CD4-positive, alpha-beta T cell treated with Interleukin-15 for 1 hour (primary cell): Measurements from ENCODE around the gene MOB3A.

ENCODE experiments used
- DNase-seq: peaks from one replicate; pipeline ENCODE4 v3.0.0-alpha.2; 2020

The MOB3A gene

DNA sequence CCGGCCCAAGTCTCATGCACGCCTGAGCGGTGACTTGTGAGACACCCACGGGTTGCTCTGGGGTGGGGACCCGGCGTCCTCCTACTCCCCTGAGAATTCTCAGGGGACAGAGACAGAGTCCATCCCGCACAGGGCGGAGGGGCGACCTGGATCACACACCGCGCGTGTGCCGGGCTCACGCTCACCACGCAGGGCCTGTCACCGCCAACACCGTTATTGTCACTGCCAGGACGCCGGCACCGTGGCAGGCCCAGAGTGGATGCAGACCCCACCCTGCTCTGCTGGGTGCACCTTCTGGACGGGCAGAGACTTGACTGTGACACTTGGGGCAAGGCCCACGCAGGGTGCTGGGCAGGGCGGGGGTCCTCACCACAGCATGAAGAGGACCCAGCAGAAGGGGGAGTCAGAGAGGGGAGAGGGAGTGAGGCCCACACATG, 16.2 kb downstream of the MOB3A start:
- no peak for DNase-seq

DNA sequence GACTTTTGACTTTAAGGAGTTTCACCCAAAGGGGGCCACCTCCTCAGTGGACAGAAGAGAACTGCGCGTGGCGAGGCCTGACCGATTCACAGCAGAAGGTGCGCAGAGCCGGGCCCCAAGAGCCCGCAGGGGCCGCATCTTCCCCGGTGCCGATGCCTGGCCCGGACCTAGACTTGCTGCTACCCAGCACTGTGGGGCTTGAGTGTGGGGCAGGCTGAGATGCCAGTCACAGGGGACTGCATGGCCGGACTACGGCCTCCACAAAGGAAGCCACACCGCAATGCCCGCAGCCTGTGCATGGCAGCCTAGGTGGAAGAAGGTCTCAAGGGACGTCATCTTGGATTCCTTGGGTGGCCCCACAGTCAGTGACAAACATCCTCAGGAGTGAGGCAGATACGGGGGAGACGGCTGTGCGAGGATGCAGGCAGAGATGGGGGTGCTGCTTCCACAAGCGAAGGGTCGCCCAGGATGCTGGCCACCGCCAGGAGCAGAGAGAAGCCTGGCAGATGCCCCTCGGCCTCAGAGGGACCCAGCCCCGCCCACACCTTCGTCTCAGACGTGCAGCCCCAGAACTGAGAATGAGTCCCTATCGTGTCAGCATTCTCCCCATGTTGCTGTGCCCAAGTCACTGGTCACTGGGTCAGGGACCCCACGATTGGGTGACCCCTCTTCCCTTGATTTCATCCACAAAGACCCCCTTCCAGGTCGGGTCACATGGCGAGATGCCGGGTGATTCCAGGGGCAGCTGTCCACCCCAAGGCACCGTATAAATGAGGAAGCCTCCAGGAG, 16.9 kb downstream of the MOB3A start:
- no peak for DNase-seq

DNA sequence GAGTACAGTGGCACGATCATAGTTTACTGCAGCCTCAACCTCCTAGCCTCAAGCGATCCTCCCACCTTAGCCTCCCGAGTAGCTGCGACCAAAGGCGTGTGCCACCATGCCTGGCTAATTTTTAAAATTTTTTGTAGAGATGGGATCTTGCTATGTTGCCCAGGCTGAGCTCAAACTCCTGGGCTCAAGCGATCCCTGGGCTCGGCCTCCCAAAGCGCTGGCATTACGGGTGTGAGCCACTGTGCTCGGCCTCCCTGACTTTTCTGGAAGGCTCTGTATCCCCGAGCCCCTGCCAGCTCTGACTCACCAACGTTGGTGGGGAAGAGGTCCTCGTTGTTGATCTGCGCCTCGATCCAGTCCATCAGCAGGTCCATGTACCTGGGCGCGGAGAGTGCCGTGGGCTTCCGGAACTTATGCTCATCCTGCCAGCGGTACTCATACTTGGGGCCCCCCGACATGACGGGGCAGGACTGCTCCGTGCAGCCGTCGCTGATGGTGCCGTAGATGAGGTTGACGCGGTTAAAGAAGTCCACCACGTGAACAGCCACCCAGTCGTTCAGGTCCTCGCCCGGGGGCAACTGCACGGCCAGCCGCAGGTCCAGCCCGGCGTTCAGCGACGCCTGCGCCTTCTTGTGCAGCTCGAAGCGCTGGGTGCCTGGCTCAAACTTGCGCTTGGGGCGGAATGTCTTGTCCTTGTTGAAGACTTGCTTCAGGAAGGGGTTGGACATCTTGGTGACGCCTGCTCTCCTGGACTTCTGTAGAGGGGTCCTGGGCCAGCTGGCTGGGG, 18.1 kb downstream of the MOB3A start:
- no peak for DNase-seq

DNA sequence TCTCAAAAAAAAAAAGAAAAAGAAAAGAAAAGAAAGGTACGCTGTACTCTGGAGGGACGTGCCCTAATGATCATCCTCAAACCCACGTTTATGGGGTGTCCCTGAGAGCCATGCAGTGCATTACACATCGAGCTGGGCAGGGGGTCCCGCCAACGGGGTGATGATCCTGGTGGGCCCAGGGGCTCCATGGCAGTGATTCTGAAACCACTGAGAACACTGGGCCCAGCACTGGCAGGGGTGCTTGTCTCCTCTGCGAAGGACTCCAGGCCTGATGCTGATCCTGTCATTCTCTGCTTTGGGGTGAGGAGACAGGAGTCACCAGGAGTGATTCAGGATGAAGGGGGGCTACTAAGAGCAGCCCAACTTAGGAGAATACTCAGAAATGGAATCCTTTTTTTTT, 18.7 kb downstream of the MOB3A start:
- no peak for DNase-seq

DNA sequence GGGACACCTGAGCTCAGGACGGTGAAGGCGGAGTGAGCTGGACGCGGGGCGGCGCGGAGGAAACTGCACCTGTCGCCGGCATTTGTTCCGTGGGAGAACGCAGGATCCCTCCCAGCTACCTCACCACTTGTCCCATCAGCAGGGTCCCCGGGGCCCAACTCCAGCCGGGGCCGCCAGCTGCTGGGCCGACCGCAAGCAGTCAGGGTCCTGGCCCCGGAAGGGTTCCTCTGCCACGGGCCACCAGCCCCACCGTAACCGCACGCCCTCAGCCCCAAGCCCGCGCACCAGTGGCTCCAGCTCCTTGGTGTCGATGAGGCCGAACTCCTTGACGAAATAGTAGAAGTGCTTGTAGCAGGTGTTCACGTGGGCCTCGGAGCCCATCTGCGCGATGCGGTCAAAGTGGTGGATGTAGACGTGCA, 19.6 kb downstream of the MOB3A start:
- no peak for DNase-seq

DNA sequence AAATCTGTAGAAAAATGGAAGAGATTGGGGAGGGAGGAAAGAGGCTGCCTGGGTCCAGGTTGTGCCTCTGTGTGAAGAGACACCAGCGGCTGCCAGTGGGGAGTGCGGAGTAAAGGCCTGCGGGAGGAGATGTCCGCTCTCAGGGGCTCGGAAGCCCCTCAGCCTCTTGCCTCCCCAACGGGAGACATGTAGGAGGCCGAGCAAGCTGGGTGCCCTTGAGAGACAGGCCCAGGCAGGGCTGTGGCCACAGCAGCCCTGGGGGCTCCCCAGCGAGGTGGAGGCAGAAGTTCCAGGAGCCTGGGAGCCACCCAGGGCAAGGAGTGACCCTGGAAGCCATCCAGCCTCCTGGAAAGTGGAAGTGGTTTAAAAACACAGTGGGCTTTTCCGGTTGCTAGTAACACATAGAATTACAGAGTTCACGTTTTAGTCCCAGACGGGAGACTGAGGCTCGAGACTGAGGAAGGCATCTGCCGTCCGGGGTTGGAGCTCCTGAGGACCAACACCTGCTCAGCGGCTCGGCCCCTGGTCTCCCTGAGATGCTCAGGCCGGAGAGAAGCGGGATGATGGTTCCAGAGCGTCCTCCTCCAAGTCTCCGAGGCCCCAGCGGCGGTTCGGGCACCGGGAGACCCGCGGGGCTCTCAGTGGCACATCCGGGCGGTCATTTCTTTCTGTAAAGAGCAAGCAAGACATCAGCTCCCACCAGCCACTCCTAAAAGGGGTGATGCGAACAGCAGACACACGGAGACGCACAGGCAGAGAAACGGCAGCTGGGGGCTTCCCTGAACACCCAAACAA, 23.2 kb downstream of the MOB3A start:
- DNase-seq = no peak

DNA sequence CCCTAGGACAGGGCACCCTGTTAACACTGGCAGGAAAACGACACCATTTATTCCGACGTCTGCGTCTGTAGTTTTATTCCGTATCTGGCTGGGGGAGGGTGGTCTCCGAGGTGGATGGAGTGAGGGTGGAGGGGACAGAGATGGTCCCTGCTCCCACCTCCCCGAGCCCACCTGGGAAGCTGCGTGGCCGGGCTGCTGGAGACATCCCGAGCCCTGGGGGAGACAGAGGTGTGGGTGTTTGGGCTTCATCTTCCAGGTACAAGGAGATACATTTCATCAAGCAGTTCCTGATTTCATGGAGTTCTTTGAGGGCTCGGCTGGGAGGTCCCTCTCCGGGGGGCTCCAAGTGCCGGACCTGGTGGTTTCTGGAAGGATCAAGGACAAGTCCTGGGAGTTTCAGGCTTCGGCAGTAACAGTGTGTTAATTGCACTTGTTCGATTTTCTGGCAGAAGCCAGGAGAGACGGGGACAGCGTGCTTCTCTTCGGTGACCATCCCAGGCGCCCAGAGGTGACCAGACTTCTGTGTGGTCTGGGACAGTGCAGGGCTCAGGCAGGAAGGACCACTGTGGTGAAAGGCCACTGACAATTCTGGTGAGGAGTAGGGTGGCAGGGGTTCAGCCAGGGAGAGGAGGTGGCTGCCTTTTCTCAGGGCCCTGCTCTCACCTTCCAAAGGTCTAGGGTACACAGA, 25.0 kb downstream of the MOB3A start:
- DNase-seq = no peak

DNA sequence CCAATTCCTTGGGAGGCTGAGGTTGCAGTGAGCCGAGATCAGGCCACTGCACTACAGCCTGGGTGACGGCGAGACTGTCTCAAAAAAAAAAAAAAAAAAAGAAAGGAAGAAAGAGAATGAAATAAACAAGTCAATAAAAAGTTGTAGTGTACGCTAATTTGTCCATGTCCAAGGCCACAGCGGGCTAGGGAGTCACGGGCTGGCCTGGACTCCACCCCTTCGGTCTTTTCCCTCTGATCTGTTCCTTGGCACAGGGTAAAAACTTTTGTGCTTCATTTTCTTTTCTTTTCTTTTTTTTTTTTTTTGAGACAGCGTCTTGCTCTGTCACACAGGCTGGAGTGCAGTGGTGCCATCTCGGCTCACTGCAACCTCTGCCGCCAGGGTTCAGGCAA, 25.7 kb downstream of the MOB3A start:
- no peak for DNase-seq

DNA sequence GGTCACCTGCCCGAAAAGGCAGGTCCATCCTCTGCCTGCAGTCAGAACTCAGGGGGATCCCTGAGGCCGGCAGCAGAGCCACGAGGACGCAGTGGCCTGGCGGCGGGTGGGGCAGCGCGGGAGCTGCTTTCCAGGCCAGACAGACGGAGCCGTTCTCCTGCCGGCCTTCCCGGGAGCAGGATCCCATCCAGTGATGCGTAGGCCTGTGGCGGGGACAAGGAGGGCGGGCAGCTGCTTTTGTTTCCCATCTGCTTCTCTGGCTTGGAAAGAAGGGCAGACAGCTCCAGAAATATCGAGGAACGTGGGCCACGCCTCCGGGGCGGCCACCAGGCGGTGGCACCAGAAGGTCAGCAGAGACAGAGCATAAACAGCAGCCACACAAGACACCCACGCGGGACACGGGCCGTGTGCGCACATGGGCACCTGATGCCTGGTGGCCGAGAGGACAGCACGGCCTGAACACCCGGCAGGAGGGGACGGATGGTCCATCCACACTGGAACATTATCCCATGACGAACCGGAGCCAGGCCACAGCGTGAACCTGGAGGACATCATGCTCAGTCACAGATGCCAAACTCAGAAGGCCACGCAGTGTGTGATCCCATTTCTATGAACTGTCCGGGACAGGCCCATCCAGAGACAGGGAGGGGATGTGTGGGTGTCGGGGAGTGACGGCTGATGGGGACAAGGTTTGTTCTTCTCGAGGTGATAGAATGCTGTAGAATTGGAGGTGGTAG, 31.2 kb downstream of the MOB3A start:
- DNase-seq = no peak

DNA sequence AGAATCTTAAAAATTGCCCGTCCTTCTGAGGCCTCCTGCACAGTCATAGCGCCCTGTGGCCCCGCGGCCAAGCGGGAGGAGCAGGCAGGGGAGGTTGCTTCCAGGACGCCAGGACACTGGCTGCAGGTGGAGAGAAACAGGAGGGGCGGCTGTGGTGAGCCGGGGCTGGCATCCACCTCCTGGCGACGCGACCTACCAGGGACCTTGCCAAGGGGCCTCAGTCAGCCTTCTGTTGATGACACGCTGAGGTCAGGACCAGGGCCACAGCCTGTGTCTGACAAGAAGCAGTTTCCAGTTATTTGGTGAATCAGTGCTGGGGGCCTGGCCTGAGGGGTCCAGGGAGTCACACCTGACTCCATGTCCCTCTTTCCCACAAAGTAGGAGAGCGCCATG, 31.7 kb downstream of the MOB3A start:
- no peak for DNase-seq

DNA sequence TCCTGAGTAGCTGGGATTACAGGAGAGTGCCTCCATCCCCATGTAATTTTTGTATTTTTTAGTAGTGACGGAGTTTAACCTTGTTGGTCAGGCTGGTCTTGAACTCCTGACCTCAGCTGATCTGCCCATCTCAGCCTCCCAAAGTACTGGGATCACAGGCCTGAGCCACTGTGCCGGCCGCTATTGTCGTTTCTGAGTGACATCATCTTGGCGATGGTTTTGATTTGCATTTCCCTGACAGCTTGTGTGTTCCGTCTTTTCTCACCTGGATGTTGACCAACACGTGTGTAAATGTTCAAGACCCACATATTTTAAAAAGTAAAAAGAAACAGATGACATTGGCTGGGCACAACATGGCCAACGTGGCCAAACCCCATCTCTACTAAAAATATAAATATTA, 32.3 kb downstream of the MOB3A start:
- DNase-seq = no peak

DNA sequence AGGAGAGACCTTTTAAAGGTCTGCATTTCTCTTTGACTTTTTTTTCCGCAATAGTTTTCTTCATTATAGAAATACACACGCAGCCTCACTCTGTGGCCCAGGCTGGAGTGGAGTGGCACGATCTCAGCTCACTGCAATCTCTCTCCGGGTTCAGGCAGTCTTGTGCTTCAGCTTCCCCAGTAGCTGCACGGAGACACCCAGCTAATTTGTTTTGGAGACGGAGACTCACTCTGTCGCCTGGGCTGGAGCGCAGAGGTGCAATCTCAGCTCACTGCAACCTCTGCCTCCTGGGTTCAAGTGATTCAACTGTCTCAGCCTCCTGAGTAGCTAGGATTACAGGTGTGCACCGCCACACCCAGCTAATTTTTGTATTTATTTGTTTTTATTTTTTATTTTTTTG, 33.4 kb downstream of the MOB3A start:
- DNase-seq = no peak

DNA sequence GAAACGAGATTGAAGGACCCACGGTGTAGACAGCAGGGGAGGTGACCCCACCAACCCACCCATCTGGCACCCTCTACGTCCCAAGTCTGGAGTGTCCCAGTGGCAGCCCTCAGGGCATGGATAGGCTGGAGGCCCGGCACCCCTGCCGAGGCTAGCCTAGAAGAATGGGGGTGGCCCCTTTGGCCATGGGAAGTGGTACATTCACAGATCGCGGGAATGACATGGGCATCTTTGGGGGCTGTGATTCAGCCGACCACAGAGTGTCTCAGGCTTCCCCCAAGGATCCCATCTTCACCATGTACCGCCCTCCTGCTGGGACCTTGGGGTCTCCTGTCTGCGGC, 33.8 kb downstream of the MOB3A start:
- DNase-seq = no peak

DNA sequence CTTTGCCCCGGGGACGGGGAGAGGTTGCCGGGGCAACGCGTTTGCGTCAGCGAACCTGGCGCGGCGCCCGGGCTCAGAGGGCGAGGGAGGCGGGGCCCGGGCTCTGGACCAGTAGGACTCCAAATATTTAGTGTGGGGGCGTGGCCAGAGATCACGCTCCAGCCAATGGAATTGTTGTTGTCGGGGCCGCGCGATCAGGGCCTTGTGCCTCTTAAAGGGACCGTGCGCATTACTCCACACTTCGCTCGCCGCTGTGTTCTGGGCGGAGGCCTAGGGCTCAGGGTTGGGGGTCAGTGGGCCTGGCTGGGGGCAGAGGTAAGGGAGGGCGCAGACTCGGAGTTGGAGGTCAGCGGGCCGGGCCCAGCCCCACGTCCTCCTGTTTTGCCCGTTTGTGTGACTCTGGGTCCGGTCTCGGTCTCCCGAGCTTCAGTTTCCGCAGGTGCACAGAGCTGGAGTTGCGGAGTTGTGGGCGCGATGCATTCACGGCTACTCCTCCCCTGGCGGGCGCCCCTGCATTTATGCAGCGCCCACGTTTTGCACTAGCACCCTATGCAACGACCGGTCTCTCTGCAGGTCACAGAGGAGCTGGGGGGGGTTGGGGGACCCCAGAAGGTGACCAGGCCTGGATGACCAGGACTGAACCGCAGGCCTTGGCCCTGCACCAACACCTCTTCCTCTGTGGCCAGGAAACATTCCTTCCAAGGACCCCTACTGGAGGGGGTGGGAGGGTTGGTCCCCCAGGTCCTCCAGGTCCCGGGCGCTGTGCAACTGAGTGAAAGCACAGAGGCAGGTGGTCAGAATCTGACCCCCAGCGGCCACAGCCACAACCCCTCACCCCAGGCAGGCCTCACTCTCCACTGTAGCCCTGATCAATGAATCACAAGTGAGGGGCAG, 34.4 kb downstream of the MOB3A start:
- peak; percentile 99 for DNase-seq

DNA sequence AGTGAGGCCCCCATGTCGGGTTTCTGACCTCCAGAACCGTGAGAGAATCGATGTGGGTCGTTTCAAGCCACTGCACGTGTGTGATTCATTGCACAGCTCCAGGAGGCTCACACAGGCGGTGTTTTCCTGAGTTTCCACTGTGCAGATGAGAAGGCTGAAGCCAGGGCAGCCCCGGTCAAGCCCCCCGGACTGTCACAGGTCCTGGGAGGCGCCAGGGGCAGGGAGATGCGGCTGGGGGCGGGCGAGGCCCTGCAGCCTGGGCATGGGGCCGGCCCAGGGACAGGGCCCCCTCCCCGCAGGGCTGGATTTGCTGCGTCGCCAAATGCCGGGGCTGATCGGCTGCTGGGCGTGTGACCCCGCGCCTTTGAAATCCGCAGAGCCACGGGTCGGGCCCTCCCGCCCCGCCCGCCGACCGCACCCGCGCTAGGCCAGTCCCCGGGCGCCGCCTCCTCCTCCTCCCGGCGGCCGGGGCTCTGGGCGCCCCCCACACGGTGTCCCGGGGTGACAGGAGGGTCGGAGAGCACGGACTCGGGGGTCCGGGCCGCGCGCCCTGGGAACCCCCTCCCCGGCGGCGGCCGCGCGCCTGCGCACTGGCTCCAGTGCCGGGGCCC, 35.1 kb downstream of the MOB3A start:
- DNase-seq = no peak

DNA sequence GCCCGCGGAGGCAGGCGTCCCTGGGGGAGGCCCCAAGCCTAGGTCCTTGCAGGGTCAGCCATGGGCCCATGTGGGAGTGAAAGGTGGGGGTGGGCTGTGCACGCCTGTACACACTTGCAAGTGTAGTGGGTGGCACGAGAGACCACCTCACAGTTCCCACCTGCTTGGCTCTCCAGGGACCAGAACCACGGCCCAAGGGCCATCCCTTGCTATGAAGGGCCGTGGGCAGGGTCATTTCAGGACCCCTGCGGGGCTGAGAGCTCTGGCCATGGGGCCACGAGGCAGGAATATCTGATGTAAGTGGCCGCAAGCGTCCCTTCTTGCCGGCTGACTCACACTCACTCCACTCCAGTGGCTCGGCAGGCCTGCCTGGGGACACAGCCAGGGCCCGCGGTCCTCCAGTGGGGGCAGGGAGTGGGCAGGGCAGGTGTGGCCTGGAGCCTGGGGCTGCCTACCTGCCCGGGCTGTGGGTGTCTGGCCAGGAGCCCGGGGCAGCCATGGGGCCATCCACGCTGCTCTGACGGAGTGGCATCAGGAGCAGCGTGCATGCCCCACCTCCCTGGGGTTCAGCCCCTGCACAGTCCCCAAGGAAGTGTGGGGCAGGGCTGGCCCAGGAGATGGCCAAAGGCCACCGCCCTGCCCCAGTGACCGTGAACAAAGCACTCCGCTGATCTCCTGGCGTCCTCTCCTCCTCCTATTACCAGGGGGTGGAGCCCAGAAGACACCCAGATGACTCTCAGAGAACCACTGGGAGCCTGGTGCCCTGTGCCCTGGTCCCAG, 36.5 kb downstream of the MOB3A start:
- no peak for DNase-seq

DNA sequence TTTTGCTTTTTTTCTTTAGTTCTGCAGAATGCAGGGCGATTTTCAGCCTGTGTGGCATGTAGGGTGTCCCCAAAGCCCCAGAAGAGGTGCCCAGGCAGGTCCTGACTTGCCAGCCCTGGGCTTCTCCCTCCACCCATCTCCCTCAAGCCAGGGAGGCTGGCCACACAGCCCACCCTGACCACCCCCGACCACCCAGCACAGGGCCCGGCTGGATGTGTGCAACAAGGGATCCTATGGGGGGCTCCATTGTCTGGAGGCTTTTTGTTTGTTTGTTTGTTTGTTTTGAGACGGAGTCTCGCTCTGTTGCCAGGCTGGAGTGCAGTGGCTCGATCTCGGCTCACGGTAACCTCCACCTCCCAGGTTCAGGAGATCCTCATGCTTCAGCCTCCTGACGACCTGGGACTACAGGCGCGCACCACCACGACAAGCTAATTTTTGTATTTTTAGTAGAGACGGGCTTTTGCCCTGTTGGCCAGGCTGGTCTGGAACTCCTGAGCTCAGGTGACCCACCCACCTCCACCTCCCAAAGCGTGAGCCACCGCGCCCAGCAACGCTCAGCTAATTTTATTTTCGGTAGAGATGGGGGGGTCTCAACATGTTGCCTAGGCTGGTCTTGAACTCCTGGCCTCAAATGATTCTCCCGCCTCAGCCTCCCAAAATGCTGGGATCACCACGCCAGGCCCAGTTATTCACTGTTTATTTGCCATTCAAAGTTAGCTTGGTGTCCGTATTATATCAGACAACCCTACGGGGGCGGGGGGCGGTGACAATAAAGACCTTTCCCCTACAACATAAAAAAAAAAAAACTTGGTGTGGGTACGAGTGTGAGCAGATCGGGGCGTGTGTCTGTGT, 37.3 kb downstream of the MOB3A start:
- DNase-seq = no peak

DNA sequence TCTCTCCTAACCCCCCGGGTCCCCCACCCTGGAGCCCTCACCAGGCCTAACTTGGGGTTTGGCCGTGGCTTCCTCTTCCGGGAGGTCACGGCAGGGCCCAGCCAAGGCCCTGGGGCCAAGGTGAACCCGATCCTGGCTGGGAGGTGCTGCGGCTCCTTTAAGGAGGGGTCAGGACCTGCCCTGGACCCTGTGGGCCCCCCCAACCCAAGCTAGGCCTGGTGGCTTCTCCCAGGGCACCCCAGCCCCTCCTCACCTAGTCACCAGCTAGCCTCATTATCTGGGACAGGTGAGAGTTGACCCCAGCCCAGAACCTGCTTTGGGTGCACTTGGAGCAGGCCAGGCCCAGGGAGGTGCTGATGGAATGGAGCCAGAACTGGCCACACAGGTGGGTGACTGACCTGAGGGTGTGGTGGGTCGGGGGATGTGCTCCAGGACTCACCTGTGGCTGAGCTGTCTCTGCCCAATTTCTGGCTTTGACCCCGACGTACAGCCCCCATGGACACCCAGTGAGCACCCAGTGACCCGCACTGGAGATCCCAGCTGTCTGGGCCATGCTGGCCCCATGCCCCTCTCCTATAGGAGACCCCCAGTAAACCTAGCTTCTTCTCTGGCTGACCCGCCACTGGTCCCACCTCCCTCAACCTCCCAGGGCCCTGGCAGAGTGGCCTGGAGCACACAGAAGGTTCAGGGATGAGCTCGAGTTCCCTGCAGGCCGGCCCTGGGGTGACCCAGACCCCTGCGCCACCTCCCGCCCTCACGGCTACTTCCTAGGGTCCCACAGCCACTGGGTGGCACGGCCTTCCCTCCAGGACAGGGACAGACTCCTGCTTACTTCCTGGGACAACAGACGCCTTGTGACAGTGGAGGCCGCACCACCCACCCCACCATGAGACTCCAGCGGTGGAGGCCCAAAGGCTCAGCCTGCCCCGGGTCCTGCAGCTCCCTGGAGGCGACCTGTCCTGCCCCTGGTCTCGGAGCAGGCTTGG, 38.3 kb downstream of the MOB3A start:
- no peak for DNase-seq
